ENCODE results near the gene PLCL1.

PLCL1 gene

DNA sequence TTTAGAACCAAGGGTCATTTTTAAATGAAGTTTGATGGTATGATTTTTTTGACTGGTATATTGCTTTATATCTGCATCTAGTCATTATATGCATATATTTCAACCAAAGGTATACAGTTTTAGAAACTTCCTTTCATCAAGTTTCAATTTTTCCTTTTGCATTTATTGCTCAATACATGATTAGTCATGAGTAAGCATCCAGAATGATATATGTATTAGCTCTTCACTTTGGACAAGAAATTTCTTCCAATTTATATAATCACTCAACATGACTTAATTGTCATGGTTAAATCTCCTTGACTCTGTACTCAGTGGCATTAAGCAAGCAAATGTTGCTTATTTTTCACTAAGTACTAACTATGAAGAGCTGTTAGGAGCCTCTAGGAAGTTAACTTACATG is 123.6 kb downstream of the PLCL1 start:
- TF ChIP-seq, protein P1, sequence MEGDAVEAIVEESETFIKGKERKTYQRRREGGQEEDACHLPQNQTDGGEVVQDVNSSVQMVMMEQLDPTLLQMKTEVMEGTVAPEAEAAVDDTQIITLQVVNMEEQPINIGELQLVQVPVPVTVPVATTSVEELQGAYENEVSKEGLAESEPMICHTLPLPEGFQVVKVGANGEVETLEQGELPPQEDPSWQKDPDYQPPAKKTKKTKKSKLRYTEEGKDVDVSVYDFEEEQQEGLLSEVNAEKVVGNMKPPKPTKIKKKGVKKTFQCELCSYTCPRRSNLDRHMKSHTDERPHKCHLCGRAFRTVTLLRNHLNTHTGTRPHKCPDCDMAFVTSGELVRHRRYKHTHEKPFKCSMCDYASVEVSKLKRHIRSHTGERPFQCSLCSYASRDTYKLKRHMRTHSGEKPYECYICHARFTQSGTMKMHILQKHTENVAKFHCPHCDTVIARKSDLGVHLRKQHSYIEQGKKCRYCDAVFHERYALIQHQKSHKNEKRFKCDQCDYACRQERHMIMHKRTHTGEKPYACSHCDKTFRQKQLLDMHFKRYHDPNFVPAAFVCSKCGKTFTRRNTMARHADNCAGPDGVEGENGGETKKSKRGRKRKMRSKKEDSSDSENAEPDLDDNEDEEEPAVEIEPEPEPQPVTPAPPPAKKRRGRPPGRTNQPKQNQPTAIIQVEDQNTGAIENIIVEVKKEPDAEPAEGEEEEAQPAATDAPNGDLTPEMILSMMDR (IDR thresholded peaks at IDR 0.05; ENCODE audit: control insufficient read depth, extremely low read depth, insufficient read depth): no peak
- DNase-seq (ENCODE audit: low read depth): no peak
- no peak overlapping the region for H3K4me3 ChIP-seq (ENCODE audit: low read depth, low read length)

DNA sequence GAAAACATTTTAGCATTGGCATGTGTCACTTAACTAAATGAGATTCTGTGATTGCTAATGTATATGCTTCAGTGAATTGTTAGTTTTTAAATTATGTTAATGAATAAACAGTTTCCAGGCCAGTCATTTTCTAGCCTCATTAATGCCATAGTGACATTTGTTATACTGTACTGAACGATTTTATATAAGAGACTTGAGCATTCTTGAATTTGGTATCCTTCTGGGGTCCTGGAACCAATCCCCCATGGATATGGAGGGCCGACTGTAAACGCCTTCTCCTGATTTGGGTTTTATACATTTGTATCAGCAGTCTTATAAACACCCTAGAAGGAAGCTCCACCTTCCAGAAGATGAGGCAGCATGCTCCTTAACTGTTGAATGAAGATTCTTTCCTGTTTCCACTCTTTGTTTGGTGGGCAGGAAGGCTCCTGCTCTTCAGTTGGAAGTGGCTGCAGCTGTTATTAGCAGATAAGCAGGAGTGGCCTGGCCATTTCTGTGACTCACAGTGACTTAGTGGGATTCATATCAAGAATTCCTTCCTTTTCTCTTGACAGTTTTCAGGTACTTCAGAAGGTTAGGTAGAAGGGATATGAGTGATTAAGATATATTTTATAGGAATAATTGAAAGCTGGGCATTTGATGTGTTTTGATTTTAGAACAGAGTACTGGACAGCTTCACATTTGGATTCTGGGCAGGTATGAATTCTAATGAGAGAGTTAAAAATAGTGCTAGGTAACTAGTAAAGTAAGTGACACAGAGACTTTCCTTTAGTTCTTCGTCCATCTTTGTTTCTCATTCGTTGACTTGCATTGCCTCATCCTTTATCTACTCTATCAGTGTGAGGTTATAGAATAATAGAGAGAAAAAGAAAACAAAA is 124.9 kb downstream of the PLCL1 start:
- no peak for DNase-seq (ENCODE audit: low read depth)
- TF ChIP-seq, protein P1 (IDR thresholded peaks at IDR 0.05; ENCODE audit: control insufficient read depth, extremely low read depth, insufficient read depth): no peak
- H3K4me3 ChIP-seq (ENCODE audit: low read depth, low read length): no peak overlapping the region

DNA sequence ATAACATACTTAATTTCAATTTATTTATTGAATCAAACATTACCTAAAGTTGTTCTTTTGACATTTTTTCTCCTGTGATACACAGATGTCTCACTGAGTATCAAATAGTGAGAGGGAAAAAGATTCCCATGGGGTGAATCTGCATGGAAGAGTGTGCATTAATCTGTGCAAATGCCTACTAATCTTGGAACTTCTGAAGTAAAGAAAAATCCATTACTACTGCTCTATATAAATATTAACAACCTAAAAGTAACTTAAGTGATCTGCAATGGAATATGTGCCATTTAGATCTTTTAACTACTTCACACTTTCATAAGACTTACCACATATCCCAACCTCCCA is 125.5 kb downstream of the PLCL1 start:
- no peak overlapping the region for H3K4me3 ChIP-seq (ENCODE audit: low read depth, low read length)
- TF ChIP-seq, protein P1 (IDR thresholded peaks at IDR 0.05; ENCODE audit: control insufficient read depth, extremely low read depth, insufficient read depth): no peak
- no peak for DNase-seq (ENCODE audit: low read depth)

DNA sequence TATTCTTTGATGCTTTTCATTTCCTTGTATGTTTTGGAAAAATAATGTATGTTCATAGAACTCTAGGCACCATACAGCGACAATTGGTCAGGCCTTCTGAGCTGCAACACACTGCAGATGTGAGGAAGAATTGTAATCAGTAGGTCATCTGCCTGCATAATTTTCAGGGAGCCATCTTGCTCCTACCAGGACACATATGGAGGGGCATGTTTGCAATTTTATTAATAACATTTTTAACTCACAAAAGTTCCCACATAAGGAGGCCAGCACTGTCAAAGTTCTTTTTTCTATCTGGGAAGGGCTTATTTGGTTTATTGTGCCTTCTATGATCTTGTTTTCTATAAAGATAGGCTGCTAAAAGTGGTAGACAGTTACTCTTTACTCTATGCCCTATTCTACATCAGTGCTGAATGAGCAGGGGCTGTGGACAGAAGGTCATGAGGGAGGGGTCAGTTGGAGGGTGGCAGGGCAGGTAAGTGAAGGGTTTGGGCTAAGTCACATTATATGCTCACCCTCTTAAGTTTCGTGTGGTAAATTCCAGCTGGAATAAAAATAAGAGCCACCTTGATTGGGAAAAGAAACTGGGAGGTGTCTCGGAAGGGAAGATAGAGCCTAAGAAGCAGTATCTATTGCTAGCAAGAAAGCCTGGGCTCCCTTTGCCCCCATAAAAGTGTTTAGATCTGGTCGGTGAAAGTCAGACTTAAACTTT is 126.3 kb downstream of the PLCL1 start:
- DNase-seq (ENCODE audit: low read depth): no peak
- TF ChIP-seq, protein P1 (IDR thresholded peaks at IDR 0.05; ENCODE audit: control insufficient read depth, extremely low read depth, insufficient read depth): no peak
- no peak overlapping the region for H3K4me3 ChIP-seq (ENCODE audit: low read depth, low read length)

DNA sequence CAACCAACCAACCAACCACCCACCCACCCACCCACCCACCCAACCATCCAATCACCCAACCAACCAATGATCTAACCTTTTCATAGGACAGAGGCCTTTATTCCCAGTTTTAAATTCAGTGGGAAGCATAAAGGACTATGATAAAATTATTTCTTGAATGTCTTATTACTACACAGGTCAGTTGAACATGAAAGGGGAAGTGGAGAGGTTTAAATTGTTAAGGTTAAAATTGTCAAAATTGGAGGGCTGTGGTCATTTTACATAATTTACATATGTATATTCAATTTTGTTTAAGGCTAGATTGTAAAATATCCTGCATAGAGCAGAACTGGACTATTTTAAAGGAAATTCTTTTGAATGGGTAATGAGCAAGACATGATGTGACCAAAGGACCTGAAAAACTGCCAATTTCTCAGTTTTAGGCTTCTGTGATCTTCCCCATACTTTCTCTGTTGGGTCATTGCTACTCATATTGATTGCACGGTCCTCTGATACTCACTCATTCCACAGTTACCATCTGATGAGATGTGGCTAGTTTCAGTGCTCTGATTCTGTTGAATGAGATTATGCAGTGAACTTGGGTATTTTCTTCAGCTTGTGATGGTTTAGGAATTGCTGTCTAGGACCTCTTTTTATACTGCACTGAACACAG is 127.4 kb downstream of the PLCL1 start:
- TF ChIP-seq, protein P1 (IDR thresholded peaks at IDR 0.05; ENCODE audit: control insufficient read depth, extremely low read depth, insufficient read depth): no peak

DNA sequence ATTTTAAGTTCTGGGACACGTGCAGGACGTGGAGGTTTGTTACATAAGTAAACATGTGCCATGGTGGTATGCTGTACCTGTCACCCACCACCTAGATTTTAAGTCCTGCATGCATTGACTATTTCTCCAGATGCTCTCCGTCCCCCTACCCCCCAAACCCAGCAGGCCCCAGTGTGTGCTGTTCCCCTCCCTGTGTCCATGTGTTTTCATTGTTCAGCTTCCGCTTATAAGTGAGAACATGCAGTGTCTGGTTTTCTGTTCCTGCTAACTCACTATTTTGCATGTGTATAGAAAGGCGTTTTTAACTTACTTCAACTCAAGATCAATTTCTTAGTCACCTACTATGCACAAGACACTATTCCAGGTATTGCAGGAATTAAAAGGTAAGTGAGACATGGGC is 128.0 kb downstream of the PLCL1 start:
- TF ChIP-seq, protein P1 (IDR thresholded peaks at IDR 0.05; ENCODE audit: control insufficient read depth, extremely low read depth, insufficient read depth): no peak
- no peak overlapping the region for H3K4me3 ChIP-seq (ENCODE audit: low read depth, low read length)
- DNase-seq (ENCODE audit: low read depth): no peak

More for the DNA sequence above, 127.4 kb downstream of the PLCL1 start:
- no peak for DNase-seq (ENCODE audit: low read depth)
- H3K4me3 ChIP-seq (ENCODE audit: low read depth, low read length): no peak overlapping the region
